GM18870 (cell line): Measurements from ENCODE around the gene EDC3.
"Not testable (repeated sequence)": the region's sequence is repeated elsewhere in the genome, so short reads cannot be mapped to it uniquely, and the experiment has no call there.

ENCODE experiments used
- ATAC-seq: cut with Tn5 transposase; IDR thresholded peaks from one replicate; pipeline ENCODE4 v1.9.1; 2021; ENCODE audit warnings: moderate library complexity; ENCODE audit not compliant: unreplicated experiment

EDC3 gene

GRCh38 chr15:74612677-74613076 lies 83.1 kb downstream of the EDC3 start:
- ATAC-seq, result no peak

GRCh38 chr15:74611834-74612233 lies 84.0 kb downstream of the EDC3 start:
- ATAC-seq, result no peak

- ATAC-seq, result no peak
These were observed 84.5 kb downstream of the EDC3 start for GRCh38 chr15:74611341-74611740.

- ATAC-seq, result no peak
These were observed 85.4 kb downstream of the EDC3 start for GRCh38 chr15:74610302-74610951.

- no peak for ATAC-seq
These were observed 85.9 kb downstream of the EDC3 start for GRCh38 chr15:74609938-74610301.

GRCh38 chr15:74608786-74609185 lies 87.0 kb downstream of the EDC3 start:
- ATAC-seq, result no peak

- no peak for ATAC-seq
These were observed 90.1 kb downstream of the EDC3 start for GRCh38 chr15:74605795-74606150.

- ATAC-seq, result no peak
These were observed 90.6 kb downstream of the EDC3 start for GRCh38 chr15:74604983-74605794.

GRCh38 chr15:74603789-74604705 lies 91.8 kb downstream of the EDC3 start:
- ATAC-seq, result no peak

GRCh38 chr15:74603026-74603788 lies 92.6 kb downstream of the EDC3 start:
- no peak for ATAC-seq

- no peak for ATAC-seq
These were observed 96.7 kb downstream of the EDC3 start for GRCh38 chr15:74599156-74599555.

GRCh38 chr15:74598126-74598842 lies 97.5 kb downstream of the EDC3 start:
- ATAC-seq, result peak; percentile 69

GRCh38 chr15:74597146-74597705 lies 98.6 kb downstream of the EDC3 start:
- not testable (repeated sequence) for ATAC-seq

GRCh38 chr15:74596736-74597135 lies 99.1 kb downstream of the EDC3 start:
- not testable (repeated sequence) for ATAC-seq

GRCh38 chr15:74595271-74595670 lies 100.6 kb downstream of the EDC3 start:
- no peak for ATAC-seq

GRCh38 chr15:74594455-74594854 lies 101.4 kb downstream of the EDC3 start:
- no peak for ATAC-seq

GRCh38 chr15:74593122-74593521 lies 102.7 kb downstream of the EDC3 start:
- ATAC-seq, result no peak

GRCh38 chr15:74592222-74592621 lies 103.6 kb downstream of the EDC3 start:
- ATAC-seq, result no peak

- no peak for ATAC-seq
These were observed 106.0 kb downstream of the EDC3 start for GRCh38 chr15:74589826-74590225.

- no peak for ATAC-seq
These were observed 110.0 kb downstream of the EDC3 start for GRCh38 chr15:74585857-74586256.
